Activated CD4-positive, alpha-beta memory T cell treated with anti-CD3 and anti-CD28 coated beads, Interleukin-2, amount 10 ng/mL, durations not matched to agents 7 days and 5 days (primary cell): Measurements from ENCODE around the gene SMCO4. TPM values are rescaled to one million over a fixed set of nuclear protein-coding genes. Genes with fewer than 3 reads are reported as not detected.

Experiments
- CTCF ChIA-PET: fragments of 350-600 bp; sonication (Branson Sonifier 250); formaldehyde crosslinking; loops from one replicate; lab custom pipeline; 2021; ENCODE audit warnings: antibody characterized with exemption, inconsistent platforms; lab: Charles Lee
- POLR2A ChIA-PET: fragments of 350-600 bp; sonication (Branson Sonifier 250); formaldehyde crosslinking; loops from one replicate; lab custom pipeline; 2021; ENCODE audit warnings: antibody characterized with exemption; lab: Charles Lee
- DNase-seq: peaks from one replicate; pipeline ENCODE4 v3.0.0-alpha.2; 2020
- H3K27ac Mint-ChIP-seq: one replicate; pipeline ENCODE4 v1.8.0; 2021; ENCODE audit warnings: mild to moderate bottlenecking, mixed read lengths
- H3K27me3 Mint-ChIP-seq: one replicate; pipeline ENCODE4 v1.8.0; 2021; ENCODE audit warnings: mixed read lengths
- H3K36me3 Mint-ChIP-seq: one replicate; pipeline ENCODE4 v1.8.0; 2021; ENCODE audit warnings: low read depth, mixed read lengths
- H3K4me1 Mint-ChIP-seq: one replicate; pipeline ENCODE4 v1.8.0; 2021; ENCODE audit warnings: mixed read lengths
- H3K4me3 Mint-ChIP-seq: one replicate; pipeline ENCODE4 v1.8.0; 2021; ENCODE audit warnings: mild to moderate bottlenecking, mixed read lengths
- H3K9me3 Mint-ChIP-seq: one replicate; pipeline ENCODE4 v1.8.0; 2021; ENCODE audit warnings: mixed read lengths
- total RNA-seq, 2 experiments: library from RNA; stranded (reverse); gene quantifications; one replicate each; pipeline ENCODE4 v1.2.3, GENCODE V29; 2021

SMCO4 gene
- total RNA-seq, 2 experiments from 2014 or later, result 55.3 to 60.0 TPM

- H3K27me3 Mint-ChIP-seq, result no peaks in the 10 kb centered on the region
- peak overlapping the region; percentile 54 for H3K27ac Mint-ChIP-seq
- ChIA-PET POLR2A (interaction anchor here (1.2 to 4.2 kb wide), 3 partner anchors 14 to 32 kb away, joined by 3 to 19 read pairs (median 15); partner anchors contain the start of gene SMCO4), CTCF (no interaction called here)
- peaks cover 8% of the 10 kb centered on the region for H3K9me3 Mint-ChIP-seq
- DNase-seq, result no peak
- H3K4me1 Mint-ChIP-seq, result peaks cover 44% of the 10 kb centered on the region
- no peak overlapping the region for H3K4me3 Mint-ChIP-seq
- H3K36me3 Mint-ChIP-seq, result peaks cover 28% of the 10 kb centered on the region
Observed at GRCh38 chr11:93510196-93510873, 32.9 kb downstream of the SMCO4 start.

GRCh38 chr11:93507517-93507916 lies 35.7 kb downstream of the SMCO4 start:
- ChIA-PET CTCF (no interaction called here), POLR2A (interaction anchor here (0.9 kb wide), 1 partner anchor 35 kb away, joined by 3 read pairs; no protein-coding TSS in a partner anchor)
- Mint-ChIP-seq H3K4me1 (peaks cover 49% of the 10 kb centered on the region), H3K27me3 (no peaks in the 10 kb centered on the region), H3K4me3 (no peak overlapping the region), H3K27ac (no peak overlapping the region), H3K9me3 (peaks cover 8% of the 10 kb centered on the region), H3K36me3 (peaks cover 40% of the 10 kb centered on the region)
- no peak for DNase-seq

GRCh38 chr11:93505703-93506102 lies 37.5 kb downstream of the SMCO4 start:
- CTCF ChIA-PET, result no interaction called here
- Mint-ChIP-seq H3K9me3 (peaks cover 8% of the 10 kb centered on the region), H3K4me1 (peaks cover 32% of the 10 kb centered on the region), H3K4me3 (no peak overlapping the region), H3K36me3 (peaks cover 39% of the 10 kb centered on the region), H3K27ac (no peak overlapping the region), H3K27me3 (no peaks in the 10 kb centered on the region)
- POLR2A ChIA-PET, result interaction anchor here (1.1 kb wide), 1 partner anchor 21 kb away, joined by 4 read pairs; no protein-coding TSS in a partner anchor
- no peak for DNase-seq

- Mint-ChIP-seq H3K4me1 (peaks cover 19% of the 10 kb centered on the region), H3K27ac (no peak overlapping the region), H3K27me3 (no peaks in the 10 kb centered on the region), H3K36me3 (peaks cover 37% of the 10 kb centered on the region), H3K9me3 (peaks cover 2% of the 10 kb centered on the region), H3K4me3 (no peak overlapping the region)
- ChIA-PET CTCF (no interaction called here), POLR2A (interaction anchor here (1.1 kb wide), 1 partner anchor 22 kb away, joined by 4 read pairs; no protein-coding TSS in a partner anchor)
- DNase-seq, result no peak
Observed at GRCh38 chr11:93504110-93505095, 38.8 kb downstream of the SMCO4 start.

DNA sequence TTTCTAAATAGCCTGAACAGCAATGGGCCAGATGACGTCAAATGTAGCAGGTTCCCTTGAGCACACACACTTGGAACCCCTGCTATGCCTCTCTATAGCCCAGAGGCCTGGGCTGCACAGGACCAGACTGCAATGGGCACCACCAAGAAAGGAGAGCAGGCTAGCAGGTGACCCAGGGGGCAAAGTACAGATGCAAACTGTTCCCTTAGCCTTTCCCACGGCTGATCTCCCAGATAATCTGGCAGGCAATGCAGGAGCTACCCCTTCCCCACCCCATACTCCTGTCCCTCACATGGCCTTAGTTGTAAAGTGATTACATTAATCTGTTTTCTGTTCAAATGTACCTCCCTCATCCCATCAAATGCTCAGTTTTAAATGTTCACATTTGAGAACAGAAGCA lies 41.3 kb downstream of the SMCO4 start:
- Mint-ChIP-seq H3K27me3 (no peaks in the 10 kb centered on the region), H3K36me3 (peaks cover 37% of the 10 kb centered on the region), H3K4me1 (peaks cover 17% of the 10 kb centered on the region), H3K27ac (no peak overlapping the region), H3K9me3 (no peaks in the 10 kb centered on the region), H3K4me3 (no peak overlapping the region)
- CTCF ChIA-PET, result no interaction called here
- no peak for DNase-seq
- POLR2A ChIA-PET, result no interaction called here

GRCh38 chr11:93500759-93501158 lies 42.4 kb downstream of the SMCO4 start:
- ChIA-PET CTCF (no interaction called here), POLR2A (interaction anchor here (1.0 kb wide), 1 partner anchor 20 kb away, joined by 3 read pairs; no protein-coding TSS in a partner anchor)
- Mint-ChIP-seq H3K9me3 (no peaks in the 10 kb centered on the region), H3K27me3 (no peaks in the 10 kb centered on the region), H3K36me3 (peaks cover 40% of the 10 kb centered on the region), H3K4me3 (no peak overlapping the region), H3K4me1 (peaks cover 17% of the 10 kb centered on the region), H3K27ac (no peak overlapping the region)
- no peak for DNase-seq

DNA sequence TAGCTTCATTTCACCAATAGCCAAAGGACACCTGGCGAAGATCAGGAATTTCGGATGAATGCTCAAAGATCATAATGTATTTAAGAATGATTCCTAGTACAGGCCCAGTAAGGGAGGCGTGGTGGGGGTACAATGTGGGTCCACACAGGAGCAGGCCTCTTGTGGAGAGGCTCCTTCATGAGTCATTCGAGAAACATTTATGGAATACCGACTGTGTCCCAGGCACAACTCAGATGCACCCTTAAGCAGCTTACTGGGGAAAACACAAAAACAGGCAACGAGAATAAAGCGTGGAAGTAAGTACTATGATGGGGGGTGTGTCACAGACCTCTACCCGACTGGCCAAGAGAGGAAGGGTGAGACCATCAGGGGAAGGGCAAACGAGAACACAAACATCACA lies 44.5 kb downstream of the SMCO4 start:
- ChIA-PET POLR2A (no interaction called here), CTCF (no interaction called here)
- H3K9me3 Mint-ChIP-seq, result no peaks in the 10 kb centered on the region
- peaks cover 1% of the 10 kb centered on the region for H3K4me1 Mint-ChIP-seq
- H3K4me3 Mint-ChIP-seq, result no peak overlapping the region
- H3K36me3 Mint-ChIP-seq, result peaks cover 41% of the 10 kb centered on the region
- H3K27me3 Mint-ChIP-seq, result no peaks in the 10 kb centered on the region
- H3K27ac Mint-ChIP-seq, result no peak overlapping the region
- no peak for DNase-seq

- ChIA-PET POLR2A (no interaction called here), CTCF (no interaction called here)
- Mint-ChIP-seq H3K4me3 (no peak overlapping the region), H3K27me3 (no peaks in the 10 kb centered on the region), H3K27ac (no peak overlapping the region), H3K36me3 (peaks cover 36% of the 10 kb centered on the region), H3K4me1 (no peaks in the 10 kb centered on the region), H3K9me3 (no peaks in the 10 kb centered on the region)
- DNase-seq, result no peak
Observed at GRCh38 chr11:93498161-93498560, 45.0 kb downstream of the SMCO4 start.

DNA sequence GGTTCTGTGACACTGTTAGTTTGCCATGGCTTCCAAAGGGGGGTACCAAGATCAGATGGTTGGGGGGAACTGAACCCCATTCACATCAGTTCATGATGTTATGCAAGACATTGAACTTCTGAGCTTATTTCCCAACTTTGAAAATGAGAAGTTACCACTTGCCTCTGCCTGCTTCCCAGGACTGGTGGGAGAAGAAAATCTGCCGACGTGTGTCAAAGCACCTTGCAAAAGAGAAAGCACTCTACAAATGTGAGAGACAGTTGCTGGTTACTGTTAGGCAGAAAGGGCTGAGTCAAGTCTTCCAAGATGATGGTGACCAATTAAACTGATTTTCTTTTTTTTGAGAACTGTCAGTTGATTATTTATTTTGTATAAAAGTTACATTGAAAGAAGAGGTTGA lies 45.6 kb downstream of the SMCO4 start:
- Mint-ChIP-seq H3K27me3 (no peaks in the 10 kb centered on the region), H3K9me3 (no peaks in the 10 kb centered on the region), H3K4me1 (no peaks in the 10 kb centered on the region), H3K27ac (no peak overlapping the region), H3K36me3 (peaks cover 36% of the 10 kb centered on the region), H3K4me3 (no peak overlapping the region)
- DNase-seq, result no peak
- POLR2A ChIA-PET, result interaction anchor here (1.0 kb wide), 1 partner anchor 9 kb away, joined by 3 read pairs; no protein-coding TSS in a partner anchor
- CTCF ChIA-PET, result no interaction called here

GRCh38 chr11:93494357-93494756 lies 48.8 kb downstream of the SMCO4 start:
- POLR2A ChIA-PET, result interaction anchor here (1.6 kb wide), 1 partner anchor 48 kb away, joined by 3 read pairs; no protein-coding TSS in a partner anchor
- Mint-ChIP-seq H3K4me3 (no peak overlapping the region), H3K36me3 (peaks cover 44% of the 10 kb centered on the region)

GRCh38 chr11:93493252-93493897 lies 49.8 kb downstream of the SMCO4 start:
- DNase-seq, result no peak
- no peaks in the 10 kb centered on the region for H3K9me3 Mint-ChIP-seq
- no peak overlapping the region for H3K27ac Mint-ChIP-seq
- H3K27me3 Mint-ChIP-seq, result no peaks in the 10 kb centered on the region
- ChIA-PET CTCF (no interaction called here), POLR2A (no interaction called here)
- no peaks in the 10 kb centered on the region for H3K4me1 Mint-ChIP-seq
- peaks cover 37% of the 10 kb centered on the region for H3K36me3 Mint-ChIP-seq
- H3K4me3 Mint-ChIP-seq, result no peak overlapping the region

More at GRCh38 chr11:93494357-93494756, 48.8 kb downstream of the SMCO4 start:
- Mint-ChIP-seq H3K4me1 (no peaks in the 10 kb centered on the region), H3K27ac (no peak overlapping the region), H3K9me3 (no peaks in the 10 kb centered on the region), H3K27me3 (no peaks in the 10 kb centered on the region)
- CTCF ChIA-PET, result no interaction called here
- no peak for DNase-seq

DNA sequence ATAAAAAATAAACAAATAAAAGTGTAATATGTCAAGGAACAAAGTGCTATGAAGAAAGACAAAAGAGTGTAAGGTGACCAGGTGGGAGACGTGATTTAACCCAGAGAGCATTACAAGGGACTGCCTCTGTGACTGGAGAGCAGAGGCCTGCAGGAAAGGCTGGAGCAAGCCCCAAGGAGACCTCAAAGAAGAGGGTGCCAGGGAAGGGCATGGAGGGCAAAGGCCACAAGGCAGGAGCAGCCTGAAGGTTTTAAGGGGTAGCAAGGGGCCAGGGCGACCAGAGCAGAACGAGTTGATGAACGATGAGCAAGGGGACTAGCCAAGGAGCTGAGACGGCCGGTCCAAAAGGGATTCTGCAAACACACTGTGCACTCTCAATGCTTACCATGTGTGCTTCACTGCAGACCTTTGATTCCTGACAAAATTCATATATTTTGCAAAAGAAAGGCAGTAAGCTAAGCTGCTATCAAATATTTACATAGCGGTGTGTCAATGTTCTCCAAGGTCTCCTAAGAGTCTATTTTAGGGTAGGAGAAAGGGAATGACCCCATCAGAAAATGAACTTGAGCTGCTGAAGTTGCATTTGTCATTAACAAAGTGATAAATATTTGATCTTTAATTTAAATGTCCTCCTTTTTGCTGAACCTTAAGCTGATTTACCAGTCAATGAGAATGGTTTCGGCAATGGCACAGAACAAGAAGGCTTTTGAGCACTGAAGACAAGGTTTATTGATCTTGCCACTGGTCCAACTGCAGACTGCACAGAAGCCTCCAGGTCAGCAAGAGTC lies 50.5 kb downstream of the SMCO4 start:
- CTCF ChIA-PET, result no interaction called here
- Mint-ChIP-seq H3K27me3 (no peaks in the 10 kb centered on the region), H3K9me3 (no peaks in the 10 kb centered on the region), H3K36me3 (peaks cover 37% of the 10 kb centered on the region), H3K27ac (no peak overlapping the region), H3K4me3 (no peak overlapping the region), H3K4me1 (no peaks in the 10 kb centered on the region)
- POLR2A ChIA-PET, result no interaction called here
- no peak for DNase-seq
